Breast epithelium (tissue), 4 donors: ENCODE data around the gene CNDP1. TPM values are rescaled to one million over a fixed set of nuclear protein-coding genes. Genes with fewer than 3 reads are reported as not detected.

Source experiments
- DNase-seq, 2 donors: peaks; one replicate each; pipeline ENCODE4 v3.0.0-alpha.2; 2019; ENCODE audit warnings: low spot score in 2 of 2
- H3K27ac ChIP-seq, 2 donors: fragments of 200-600 bp; sonication (generic) in 1 of 2; one replicate each; pipeline ENCODE4 v1.5.1; 2016 to 2019; ENCODE audit warnings: mild to moderate bottlenecking in 1 of 2
- H3K27me3 ChIP-seq, 2 donors: fragments of 200-600 bp; sonication (generic) in 1 of 2; one replicate each; pipeline versions ENCODE4 v1.5.1 to v1.6.0; 2017 to 2019; ENCODE audit warnings: control low read depth in 1 of 2, mild to moderate bottlenecking in 1 of 2
- H3K36me3 ChIP-seq: fragments of 200-600 bp; one replicate; pipeline ENCODE4 v1.5.1; 2019
- H3K4me1 ChIP-seq, 2 donors: fragments of 200-600 bp; sonication (generic); one replicate each; pipeline ENCODE4 v1.5.1; 2016 to 2019; ENCODE audit warnings: control low read depth in 1 of 2
- H3K4me3 ChIP-seq, 3 donors: fragments of 200-600 bp; sonication (generic); 1 replicate in 2 of 3; 2 replicates in 1 of 3; pipeline ENCODE4 v1.5.1; 2016 to 2019; ENCODE audit warnings: mild to moderate bottlenecking in 3 of 3, moderate library complexity in 2 of 3
- H3K9me3 ChIP-seq, 2 donors: fragments of 200-600 bp; sonication (generic) in 1 of 2; one replicate each; pipeline ENCODE4 v1.5.1; 2016 to 2019; ENCODE audit warnings: control low read depth in 1 of 2
- POLR2A ChIP-seq: fragments of 450-650 bp; IDR thresholded peaks from one replicate; pipeline ENCODE4 v1.6.1; 2016; ENCODE audit warnings: antibody characterized with exemption, mild to moderate bottlenecking, moderate library complexity
- POLR2AphosphoS5 ChIP-seq, 3 donors: sonication (generic); formaldehyde crosslinking; IDR thresholded peaks; one replicate each; pipeline ENCODE4 v1.6.1; 2017; ENCODE audit warnings: antibody characterized with exemption in 3 of 3
- intact Hi-C: fragments of 100-400 bp; cut with DNase I; formaldehyde crosslinking; loops from one replicate; pipeline ENCODE4 v1.15.1; 2023; ENCODE audit warnings: low total_unique reads
- total RNA-seq, 3 donors: library from RNA; depleted of rRNA; stranded (reverse); fragments of >200 nt; gene quantifications; one replicate each; pipeline ENCODE4 v1.1.0, GENCODE V29; 2016
- TF ChIP-seq, protein P1 (sequence below), 3 donors: fragments of 450-650 bp; IDR thresholded peaks; one replicate each; pipeline ENCODE4 v1.5.1; 2016 to 2017; ENCODE audit warnings: antibody characterized with exemption in 3 of 3, mild to moderate bottlenecking in 3 of 3, moderate library complexity in 3 of 3

The CNDP1 gene
- total RNA-seq, 3 donors from 2014 or later, result 0.33 TPM; not detected in 2

DNA sequence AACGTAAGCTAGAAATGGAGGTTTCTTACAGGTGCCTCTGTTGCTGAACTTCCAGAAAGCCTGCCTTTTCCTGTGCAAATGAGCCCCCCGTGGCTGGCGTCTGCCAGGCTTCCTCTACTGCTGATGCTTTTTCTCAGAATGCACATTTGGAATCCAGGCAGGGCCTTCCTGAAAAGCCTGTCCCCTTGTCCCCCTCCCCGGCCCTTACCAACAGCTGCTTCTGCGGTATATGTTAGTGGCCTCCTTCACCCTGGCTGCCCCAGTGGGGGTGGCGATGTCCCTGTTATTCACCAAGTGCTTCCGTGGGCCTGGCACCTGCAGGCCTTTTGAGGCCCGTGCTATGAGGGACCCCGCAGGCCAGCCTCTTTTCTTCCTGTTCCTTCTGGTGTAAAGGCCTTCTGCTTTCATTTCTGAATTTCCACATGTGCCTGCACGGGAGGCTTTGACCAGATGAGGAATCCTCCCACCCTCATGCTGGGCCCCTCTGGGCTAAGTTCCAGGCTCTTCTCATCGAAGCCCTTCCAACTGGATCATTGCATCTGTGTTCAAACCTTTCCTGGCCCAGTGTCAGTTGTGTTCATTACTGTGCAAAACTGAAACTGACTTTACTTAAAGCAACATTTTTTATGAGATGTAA, 27.7 kb upstream of the CNDP1 start:
- no peak overlapping the region for H3K4me3 ChIP-seq
- H3K27me3 ChIP-seq, result no peaks in the 10 kb centered on the region
- H3K9me3 ChIP-seq, result no peaks in the 10 kb centered on the region
- no peak overlapping the region for H3K27ac ChIP-seq
- no peak for TF ChIP-seq POLR2A
- H3K36me3 ChIP-seq, result no peaks in the 10 kb centered on the region
- no peak for DNase-seq
- no peaks in the 10 kb centered on the region for H3K4me1 ChIP-seq
- intact Hi-C loops, result loop anchor here (1.0 kb wide), 2 partner anchors 15 to 27 kb away; no protein-coding TSS in a partner anchor

DNA sequence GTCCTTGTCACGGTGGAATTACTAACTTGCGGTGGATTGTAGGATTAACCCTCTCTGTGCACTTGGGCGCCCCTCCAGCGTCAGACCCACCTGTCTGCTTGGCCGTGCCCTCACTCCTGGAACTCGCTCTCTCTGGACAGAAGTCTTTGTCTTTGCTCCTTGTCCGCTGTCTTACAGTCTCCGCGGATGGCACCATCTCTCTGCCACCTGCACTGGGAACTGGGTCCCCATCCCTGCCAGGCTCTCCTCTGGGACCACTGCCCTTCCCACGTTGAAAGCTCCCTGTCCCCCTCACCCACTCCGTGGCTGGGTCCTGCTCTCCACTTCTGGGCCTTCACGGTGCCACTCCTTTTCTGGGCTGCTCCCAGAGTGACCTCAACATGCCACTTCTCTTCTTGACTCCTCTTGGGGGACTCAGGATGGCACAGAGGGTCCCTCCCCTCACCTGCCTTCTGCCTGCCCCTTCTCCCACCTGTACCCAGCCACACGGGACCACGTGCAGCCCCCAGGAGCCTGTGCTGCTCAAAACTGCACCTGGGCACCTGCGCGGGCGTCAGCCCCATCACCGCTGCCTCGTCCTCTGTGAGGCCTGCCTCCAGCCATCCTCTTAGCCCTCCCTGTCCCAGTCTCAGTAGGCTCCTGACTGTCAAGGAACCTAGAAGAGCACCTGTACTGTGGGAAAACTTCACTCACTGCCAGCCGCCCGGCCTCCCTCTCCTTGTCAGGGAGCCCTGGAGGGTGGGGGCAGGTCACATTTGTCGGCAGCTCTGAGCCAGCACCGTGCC, 27.0 kb upstream of the CNDP1 start:
- Histone ChIP-seq H3K27me3 (no peaks in the 10 kb centered on the region), H3K36me3 (no peaks in the 10 kb centered on the region), H3K27ac (no peak overlapping the region), H3K4me3 (no peak overlapping the region), H3K4me1 (no peaks in the 10 kb centered on the region), H3K9me3 (no peaks in the 10 kb centered on the region)
- TF ChIP-seq, protein P1, sequence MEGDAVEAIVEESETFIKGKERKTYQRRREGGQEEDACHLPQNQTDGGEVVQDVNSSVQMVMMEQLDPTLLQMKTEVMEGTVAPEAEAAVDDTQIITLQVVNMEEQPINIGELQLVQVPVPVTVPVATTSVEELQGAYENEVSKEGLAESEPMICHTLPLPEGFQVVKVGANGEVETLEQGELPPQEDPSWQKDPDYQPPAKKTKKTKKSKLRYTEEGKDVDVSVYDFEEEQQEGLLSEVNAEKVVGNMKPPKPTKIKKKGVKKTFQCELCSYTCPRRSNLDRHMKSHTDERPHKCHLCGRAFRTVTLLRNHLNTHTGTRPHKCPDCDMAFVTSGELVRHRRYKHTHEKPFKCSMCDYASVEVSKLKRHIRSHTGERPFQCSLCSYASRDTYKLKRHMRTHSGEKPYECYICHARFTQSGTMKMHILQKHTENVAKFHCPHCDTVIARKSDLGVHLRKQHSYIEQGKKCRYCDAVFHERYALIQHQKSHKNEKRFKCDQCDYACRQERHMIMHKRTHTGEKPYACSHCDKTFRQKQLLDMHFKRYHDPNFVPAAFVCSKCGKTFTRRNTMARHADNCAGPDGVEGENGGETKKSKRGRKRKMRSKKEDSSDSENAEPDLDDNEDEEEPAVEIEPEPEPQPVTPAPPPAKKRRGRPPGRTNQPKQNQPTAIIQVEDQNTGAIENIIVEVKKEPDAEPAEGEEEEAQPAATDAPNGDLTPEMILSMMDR (IDR thresholded peaks at IDR 0.05), result no peak
- TF ChIP-seq POLR2AphosphoS5 (IDR thresholded peaks at IDR 0.05) (no peak), POLR2A (no peak)
- DNase-seq, result no peak
- intact Hi-C loops, result loop anchor here (1.0 kb wide), 2 partner anchors 16 to 28 kb away; no protein-coding TSS in a partner anchor

DNA sequence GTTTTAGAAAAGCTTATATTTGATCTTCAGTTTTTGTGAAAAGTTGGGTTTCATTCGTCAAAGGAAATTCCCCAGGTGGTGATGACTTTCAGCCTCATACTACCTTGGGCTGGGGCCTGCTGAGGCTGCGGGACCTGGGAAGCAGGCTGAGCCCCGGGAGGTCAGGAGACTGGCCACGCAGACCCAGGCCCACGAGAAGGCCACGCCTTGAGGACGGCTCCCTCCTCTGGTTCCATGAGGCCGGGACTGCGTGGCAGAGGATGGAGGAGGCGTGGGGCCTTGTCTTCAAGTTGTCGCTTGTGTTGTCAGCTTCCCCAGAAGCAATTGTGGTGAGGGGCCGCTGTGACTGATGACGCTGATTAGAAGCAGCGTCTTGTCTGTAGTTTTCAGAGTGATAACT, 26.4 kb upstream of the CNDP1 start:
- H3K4me3 ChIP-seq, result no peak overlapping the region
- H3K36me3 ChIP-seq, result no peaks in the 10 kb centered on the region
- H3K9me3 ChIP-seq, result no peaks in the 10 kb centered on the region
- TF ChIP-seq, protein P1 (IDR thresholded peaks at IDR 0.05), result no peak
- no peak for TF ChIP-seq POLR2AphosphoS5 (IDR thresholded peaks at IDR 0.05)
- no peak for TF ChIP-seq POLR2A
- H3K27ac ChIP-seq, result no peak overlapping the region
- no peak for DNase-seq
- intact Hi-C loops, result loop anchor here (1.0 kb wide), 2 partner anchors 17 to 29 kb away; no protein-coding TSS in a partner anchor
- no peaks in the 10 kb centered on the region for H3K4me1 ChIP-seq
- no peaks in the 10 kb centered on the region for H3K27me3 ChIP-seq

DNA sequence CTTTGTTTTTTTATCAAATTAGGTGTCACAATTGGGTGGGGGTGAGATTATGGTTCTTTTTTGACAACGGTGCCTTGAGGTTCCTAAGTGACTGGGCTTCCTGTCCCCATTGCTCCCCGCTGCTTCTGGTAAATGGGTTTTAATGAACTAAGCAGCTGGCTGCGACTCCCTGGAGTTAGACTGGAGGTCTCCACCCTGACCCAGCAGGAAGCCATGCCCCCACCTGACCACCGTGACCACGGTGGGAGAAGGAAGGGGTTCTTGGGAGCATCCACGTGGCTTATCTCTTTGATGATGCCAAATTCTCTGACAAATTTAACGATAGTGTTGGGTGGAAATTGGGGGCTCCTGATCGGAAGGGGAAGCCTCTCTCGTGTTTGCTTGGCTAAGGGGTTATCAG, 25.9 kb upstream of the CNDP1 start:
- intact Hi-C loops, result no loop called here
- H3K27me3 ChIP-seq, result no peaks in the 10 kb centered on the region
- TF ChIP-seq, protein P1 (IDR thresholded peaks at IDR 0.05), result no peak
- no peak for TF ChIP-seq POLR2AphosphoS5 (IDR thresholded peaks at IDR 0.05)

DNA sequence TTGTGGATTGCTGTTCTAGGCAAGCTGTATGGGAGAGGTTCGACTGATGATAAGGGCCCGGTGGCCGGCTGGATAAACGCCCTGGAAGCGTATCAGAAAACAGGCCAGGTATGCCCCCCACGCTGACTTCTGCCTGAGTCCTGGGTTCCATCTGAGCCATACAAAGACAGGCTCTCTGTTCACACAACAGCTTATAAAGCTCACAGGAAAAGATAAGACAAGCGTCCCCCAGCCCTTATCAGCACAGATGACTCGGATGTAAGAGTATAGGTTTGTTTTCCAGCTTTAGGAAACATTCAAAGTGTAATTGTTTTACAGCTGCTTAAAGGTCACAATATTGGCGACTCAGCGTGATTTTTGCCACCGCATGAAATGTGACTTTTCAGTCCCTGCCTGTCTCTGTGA, 25.5 kb upstream of the CNDP1 start:
- no peak overlapping the region for H3K4me3 ChIP-seq
- TF ChIP-seq POLR2AphosphoS5 (IDR thresholded peaks at IDR 0.05) (no peak), POLR2A (no peak)
- TF ChIP-seq, protein P1 (IDR thresholded peaks at IDR 0.05), result no peak
- no peak overlapping the region for H3K27ac ChIP-seq
- no peaks in the 10 kb centered on the region for H3K9me3 ChIP-seq
- H3K4me1 ChIP-seq, result no peaks in the 10 kb centered on the region
- DNase-seq, result no peak
- intact Hi-C loops, result no loop called here
- H3K36me3 ChIP-seq, result peaks cover 7% of the 10 kb centered on the region
- H3K27me3 ChIP-seq, result no peaks in the 10 kb centered on the region

More for the DNA sequence above, 25.9 kb upstream of the CNDP1 start:
- H3K27ac ChIP-seq, result no peak overlapping the region
- peaks cover 3% of the 10 kb centered on the region for H3K36me3 ChIP-seq
- H3K4me1 ChIP-seq, result no peaks in the 10 kb centered on the region
- H3K9me3 ChIP-seq, result no peaks in the 10 kb centered on the region
- no peak overlapping the region for H3K4me3 ChIP-seq
- DNase-seq, result no peak
